Endodermal cell (in vitro differentiated cells): ENCODE data around the gene PCSK2. TPM values are rescaled to one million over a fixed set of nuclear protein-coding genes. Genes with fewer than 3 reads are reported as not detected.

ENCODE experiments used
- DNase-seq: peaks from one replicate; pipeline ENCODE4 v3.0.0-alpha.2; 2017
- H3K27ac ChIP-seq: 2 replicates; pipeline ENCODE4 v1.5.1; 2013; ENCODE audit warnings: mild to moderate bottlenecking, low read depth, low read length, moderate library complexity
- H3K27me3 ChIP-seq: 2 replicates; pipeline ENCODE4 v1.6.1; 2013; ENCODE audit warnings: mild to moderate bottlenecking, low read length, moderate library complexity; ENCODE audit not compliant: insufficient read depth, control insufficient read depth, poor library complexity, severe bottlenecking
- H3K36me3 ChIP-seq: 2 replicates; pipeline ENCODE4 v1.7.0; 2013; ENCODE audit warnings: mild to moderate bottlenecking, low read length, moderate library complexity; ENCODE audit not compliant: control insufficient read depth, insufficient read depth
- H3K4me1 ChIP-seq: one replicate; pipeline ENCODE4 v1.7.0; 2013; ENCODE audit warnings: low read length; ENCODE audit not compliant: control insufficient read depth, insufficient read depth
- H3K4me3 ChIP-seq: 2 replicates; pipeline ENCODE4 v1.5.1; 2013; ENCODE audit warnings: mild to moderate bottlenecking, low read length, moderate library complexity
- H3K9ac ChIP-seq: 2 replicates; pipeline ENCODE4 v1.6.1; 2013; ENCODE audit warnings: mild to moderate bottlenecking, low read length, moderate library complexity; ENCODE audit not compliant: poor library complexity, severe bottlenecking; ENCODE audit errors: extremely low read depth
- H3K9me3 ChIP-seq: 2 replicates; pipeline ENCODE4 v1.6.1; 2013; ENCODE audit warnings: mild to moderate bottlenecking, low read length, moderate library complexity; ENCODE audit not compliant: control insufficient read depth
- H3K27ac Mint-ChIP-seq: 2 replicates; pipeline ENCODE4 v1.8.0; 2020; ENCODE audit warnings: mixed read lengths
- H3K27me3 Mint-ChIP-seq: 2 replicates; pipeline ENCODE4 v1.8.0; 2021; ENCODE audit warnings: mild to moderate bottlenecking, mixed read lengths; ENCODE audit not compliant: insufficient read depth
- H3K36me3 Mint-ChIP-seq: 2 replicates; pipeline ENCODE4 v1.8.0; 2020; ENCODE audit warnings: low read depth, mixed read lengths
- H3K4me1 Mint-ChIP-seq: 2 replicates; pipeline ENCODE4 v1.8.0; 2020; ENCODE audit warnings: mixed read lengths
- H3K4me3 Mint-ChIP-seq: 2 replicates; pipeline ENCODE4 v1.8.0; 2020; ENCODE audit warnings: mild to moderate bottlenecking, moderate library complexity, mixed read lengths
- H3K9me3 Mint-ChIP-seq: 2 replicates; pipeline ENCODE4 v1.8.0; 2020; ENCODE audit warnings: mild to moderate bottlenecking, mixed read lengths
- CTCF ChIP-seq: fragments of 200-600 bp; sonication (generic); conservative IDR thresholded peaks from 2 replicates; pipeline ENCODE4 v1.5.0; 2021; ENCODE audit warnings: antibody characterized with exemption, mild to moderate bottlenecking
- WGBS, 2 experiments: methylation state at CpG; one replicate each; pipeline versions ENCODE4 v1.1.5 to v1.1.7; 2013; ENCODE audit warnings: missing lambda C conversion rate in 2 of 2, mixed read lengths in 1 of 2; ENCODE audit not compliant: insufficient coverage in 1 of 2, insufficient read length in 1 of 2; 5-methylcytosine and 5-hydroxymethylcytosine counted together
- total RNA-seq, 2 donors: library from RNA; stranded (reverse); fragmentation: NEBNext Ultra II Directional in 1 of 2; extraction: Animal tissue kit (Norgen Biotek cat#: 25700) in 1 of 2; gene quantifications; 2 replicates in 1 of 2; 3 replicates in 1 of 2; pipeline ENCODE4 v1.2.1, GENCODE V29; 2021

The PCSK2 gene
- total RNA-seq, 2 donors from 2014 or later, result 3.0 to 4.8 TPM

GRCh38 chr20:17326096-17326495 is 99.3 kb downstream of the PCSK2 start:
- no peaks in the 10 kb centered on the region for H3K36me3 ChIP-seq
- peaks cover 4% of the 10 kb centered on the region for H3K4me1 ChIP-seq
- H3K4me3 ChIP-seq, result no peak overlapping the region
- Mint-ChIP-seq H3K27ac (no peak overlapping the region), H3K4me1 (peaks cover 10% of the 10 kb centered on the region), H3K9me3 (no peaks in the 10 kb centered on the region), H3K27me3 (peaks cover 3% of the 10 kb centered on the region), H3K36me3 (no peaks in the 10 kb centered on the region), H3K4me3 (no peak overlapping the region)
- H3K27ac ChIP-seq, result no peak overlapping the region
- no peaks in the 10 kb centered on the region for H3K9me3 ChIP-seq
- TF ChIP-seq CTCF, result no peak
- DNase-seq, result no peak
- 92 to 100% methylated on average over 2 of the region's 2 CpGs for WGBS, 2 experiments
- no peak overlapping the region for H3K9ac ChIP-seq
- H3K27me3 ChIP-seq, result no peaks in the 10 kb centered on the region

- Histone ChIP-seq H3K9ac (no peak overlapping the region), H3K4me1 (no peaks in the 10 kb centered on the region), H3K27me3 (no peaks in the 10 kb centered on the region), H3K36me3 (no peaks in the 10 kb centered on the region), H3K4me3 (no peak overlapping the region), H3K27ac (no peak overlapping the region), H3K9me3 (no peaks in the 10 kb centered on the region)
- H3K27ac Mint-ChIP-seq, result no peak overlapping the region
- DNase-seq, result no peak
- H3K27me3 Mint-ChIP-seq, result peaks cover 3% of the 10 kb centered on the region
- H3K36me3 Mint-ChIP-seq, result no peaks in the 10 kb centered on the region
- WGBS, 2 experiments, result 84 to 92% methylated on average over 10 to 28 of the region's 28 CpGs
- no peak for TF ChIP-seq CTCF
- H3K9me3 Mint-ChIP-seq, result no peaks in the 10 kb centered on the region
- H3K4me3 Mint-ChIP-seq, result no peak overlapping the region
- no peaks in the 10 kb centered on the region for H3K4me1 Mint-ChIP-seq
Observed at GRCh38 chr20:17327185-17328148, 100.6 kb downstream of the PCSK2 start.

- no peaks in the 10 kb centered on the region for H3K27me3 Mint-ChIP-seq
- H3K27ac Mint-ChIP-seq, result no peak overlapping the region
- no peak for DNase-seq
- Histone ChIP-seq H3K9ac (no peak overlapping the region), H3K4me1 (no peaks in the 10 kb centered on the region), H3K27me3 (no peaks in the 10 kb centered on the region), H3K36me3 (no peaks in the 10 kb centered on the region), H3K4me3 (no peak overlapping the region), H3K9me3 (no peaks in the 10 kb centered on the region), H3K27ac (no peak overlapping the region)
- no peaks in the 10 kb centered on the region for H3K36me3 Mint-ChIP-seq
- no peak for TF ChIP-seq CTCF
- H3K4me1 Mint-ChIP-seq, result peaks cover 10% of the 10 kb centered on the region
- no peaks in the 10 kb centered on the region for H3K9me3 Mint-ChIP-seq
- WGBS, 2 experiments, result 83 to 84% methylated on average over 5 of the region's 5 CpGs
- H3K4me3 Mint-ChIP-seq, result no peak overlapping the region
Observed at GRCh38 chr20:17334932-17335331, 108.1 kb downstream of the PCSK2 start.
